NB4 (cell line): Measurements from ENCODE around the gene ARFGEF3.

ENCODE experiments used
- DNase-seq: peaks from one replicate; pipeline ENCODE4 v3.0.0; 2010; ENCODE audit warnings: low read depth
- H3K4me3 ChIP-seq: one replicate; pipeline ENCODE4 v1.5.1; 2011; ENCODE audit warnings: mild to moderate bottlenecking, low read depth, low read length, moderate library complexity
- MYC ChIP-seq: IDR thresholded peaks from 2 replicates; pipeline ENCODE4 v1.6.1; 2011; ENCODE audit warnings: low read depth, low read length
- POLR2A ChIP-seq: IDR thresholded peaks from 2 replicates; pipeline ENCODE4 v1.6.1; 2011; ENCODE audit warnings: mild to moderate bottlenecking; ENCODE audit not compliant: insufficient read length; ENCODE audit errors: extremely low read depth
- TF ChIP-seq, protein P1 (sequence below): IDR thresholded peaks from 2 replicates; pipeline ENCODE4 v1.6.1; 2011; ENCODE audit warnings: low read depth, low read length
- TF ChIP-seq, protein P2 (sequence below): IDR thresholded peaks from one replicate; pipeline ENCODE4 v1.5.1; 2012; ENCODE audit warnings: low read depth, low read length

The ARFGEF3 gene

DNA sequence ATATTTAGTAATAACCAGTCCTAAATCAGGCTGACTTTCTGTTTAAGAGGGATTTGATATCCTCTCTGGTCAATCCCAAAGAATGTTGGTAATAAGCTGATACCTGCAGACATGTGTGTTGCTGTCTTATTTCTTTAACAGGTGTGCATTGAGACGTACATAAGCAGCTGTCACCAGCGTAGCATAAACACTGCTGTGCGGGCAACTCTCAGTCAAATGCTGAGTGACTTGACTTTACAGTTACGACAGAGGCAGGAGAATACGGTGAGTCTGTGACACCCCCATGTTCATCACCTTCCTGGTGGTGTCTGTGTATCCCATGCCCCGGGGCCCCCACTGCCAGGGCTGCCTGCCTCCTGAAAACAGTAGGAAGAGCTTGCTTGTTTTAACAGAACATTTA lies 76.6 kb downstream of the ARFGEF3 start:
- H3K4me3 ChIP-seq: no peak overlapping the region
- DNase-seq: no peak
- TF ChIP-seq MYC (no peak), POLR2A (no peak)
- TF ChIP-seq, protein P1, sequence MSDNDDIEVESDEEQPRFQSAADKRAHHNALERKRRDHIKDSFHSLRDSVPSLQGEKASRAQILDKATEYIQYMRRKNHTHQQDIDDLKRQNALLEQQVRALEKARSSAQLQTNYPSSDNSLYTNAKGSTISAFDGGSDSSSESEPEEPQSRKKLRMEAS: no peak

DNA sequence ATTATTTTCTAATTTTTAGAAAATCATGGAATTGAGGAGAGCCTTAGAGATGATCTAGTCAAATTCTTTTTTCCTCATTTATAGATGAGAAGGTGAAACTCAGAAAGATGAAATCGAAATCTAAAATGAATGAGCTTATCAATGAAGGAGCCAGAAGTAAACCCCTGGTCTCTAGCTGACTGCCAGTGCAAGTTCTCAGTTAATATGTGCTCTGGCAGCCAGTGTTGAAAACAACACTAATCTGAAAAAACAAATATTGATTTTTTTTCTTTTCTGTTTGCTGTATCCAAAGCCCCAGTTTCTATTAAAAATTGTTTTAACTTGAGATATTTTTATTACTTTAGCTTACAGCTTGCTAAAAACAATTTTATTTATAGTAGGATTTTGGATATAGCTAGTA lies 78.0 kb downstream of the ARFGEF3 start:
- no peak for DNase-seq
- no peak overlapping the region for H3K4me3 ChIP-seq
- TF ChIP-seq, protein P2, sequence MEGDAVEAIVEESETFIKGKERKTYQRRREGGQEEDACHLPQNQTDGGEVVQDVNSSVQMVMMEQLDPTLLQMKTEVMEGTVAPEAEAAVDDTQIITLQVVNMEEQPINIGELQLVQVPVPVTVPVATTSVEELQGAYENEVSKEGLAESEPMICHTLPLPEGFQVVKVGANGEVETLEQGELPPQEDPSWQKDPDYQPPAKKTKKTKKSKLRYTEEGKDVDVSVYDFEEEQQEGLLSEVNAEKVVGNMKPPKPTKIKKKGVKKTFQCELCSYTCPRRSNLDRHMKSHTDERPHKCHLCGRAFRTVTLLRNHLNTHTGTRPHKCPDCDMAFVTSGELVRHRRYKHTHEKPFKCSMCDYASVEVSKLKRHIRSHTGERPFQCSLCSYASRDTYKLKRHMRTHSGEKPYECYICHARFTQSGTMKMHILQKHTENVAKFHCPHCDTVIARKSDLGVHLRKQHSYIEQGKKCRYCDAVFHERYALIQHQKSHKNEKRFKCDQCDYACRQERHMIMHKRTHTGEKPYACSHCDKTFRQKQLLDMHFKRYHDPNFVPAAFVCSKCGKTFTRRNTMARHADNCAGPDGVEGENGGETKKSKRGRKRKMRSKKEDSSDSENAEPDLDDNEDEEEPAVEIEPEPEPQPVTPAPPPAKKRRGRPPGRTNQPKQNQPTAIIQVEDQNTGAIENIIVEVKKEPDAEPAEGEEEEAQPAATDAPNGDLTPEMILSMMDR: no peak
- TF ChIP-seq, protein P1: no peak
- TF ChIP-seq POLR2A: no peak
- TF ChIP-seq MYC: no peak

DNA sequence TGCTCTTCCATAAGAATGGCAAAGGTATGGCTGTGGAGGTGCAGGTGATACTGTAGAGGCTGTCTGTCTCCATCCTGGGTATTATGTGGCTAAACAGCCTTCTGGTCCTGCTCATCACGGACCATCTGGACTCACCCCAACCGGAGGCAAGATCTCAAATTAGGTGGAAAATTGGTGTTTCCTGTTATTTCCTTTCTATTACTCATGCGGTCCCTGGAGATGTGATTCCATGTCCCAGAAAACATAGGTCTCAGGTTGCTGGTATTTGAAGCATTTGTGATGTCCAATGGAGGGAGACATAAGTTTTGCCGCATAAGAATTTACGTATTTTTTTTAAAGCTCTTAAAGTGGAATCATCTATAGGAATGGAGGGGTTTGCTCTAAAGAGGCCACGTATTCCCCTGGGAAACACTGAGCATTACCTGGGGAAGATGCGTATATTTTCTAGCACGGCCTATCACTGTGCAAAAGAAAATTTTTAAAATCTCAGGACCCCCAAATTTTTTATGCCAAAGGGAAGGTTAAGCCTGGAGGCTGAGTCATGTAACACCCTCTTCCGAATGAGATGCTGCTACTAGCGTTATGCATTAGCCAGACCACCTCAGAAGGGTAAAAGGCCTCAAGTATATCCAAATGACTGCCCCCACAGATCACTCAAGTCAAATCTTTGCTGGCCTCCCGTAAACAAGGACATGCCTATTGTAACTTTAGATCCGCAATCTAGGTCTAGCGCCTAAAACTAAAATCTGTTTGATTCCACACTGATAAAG lies 78.9 kb downstream of the ARFGEF3 start:
- no peak overlapping the region for H3K4me3 ChIP-seq
- DNase-seq: no peak
- TF ChIP-seq MYC: no peak
- TF ChIP-seq, protein P1: no peak
- no peak for TF ChIP-seq POLR2A
- TF ChIP-seq, protein P2: no peak

DNA sequence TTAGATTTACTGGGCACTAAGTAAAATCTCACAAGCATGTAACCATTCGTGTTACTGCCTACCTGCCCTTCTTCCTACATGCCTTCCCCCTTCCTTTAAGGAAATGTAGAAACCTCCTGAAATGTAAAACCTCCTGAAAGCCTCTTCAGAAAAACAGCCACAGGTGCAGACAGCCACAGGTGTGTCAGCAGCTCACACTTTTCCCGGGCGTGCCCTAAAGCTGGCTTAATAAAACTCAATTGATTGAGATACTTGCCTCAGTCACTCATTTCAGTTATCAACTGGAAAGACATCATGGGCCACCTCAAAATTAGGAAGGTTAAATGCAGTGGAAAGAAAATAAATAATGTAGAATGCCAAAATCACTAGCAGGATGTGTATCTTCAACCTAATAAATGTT lies 79.6 kb downstream of the ARFGEF3 start:
- DNase-seq: no peak
- no peak overlapping the region for H3K4me3 ChIP-seq
- TF ChIP-seq, protein P1: no peak
- TF ChIP-seq POLR2A (no peak), MYC (no peak)
- TF ChIP-seq, protein P2: no peak

DNA sequence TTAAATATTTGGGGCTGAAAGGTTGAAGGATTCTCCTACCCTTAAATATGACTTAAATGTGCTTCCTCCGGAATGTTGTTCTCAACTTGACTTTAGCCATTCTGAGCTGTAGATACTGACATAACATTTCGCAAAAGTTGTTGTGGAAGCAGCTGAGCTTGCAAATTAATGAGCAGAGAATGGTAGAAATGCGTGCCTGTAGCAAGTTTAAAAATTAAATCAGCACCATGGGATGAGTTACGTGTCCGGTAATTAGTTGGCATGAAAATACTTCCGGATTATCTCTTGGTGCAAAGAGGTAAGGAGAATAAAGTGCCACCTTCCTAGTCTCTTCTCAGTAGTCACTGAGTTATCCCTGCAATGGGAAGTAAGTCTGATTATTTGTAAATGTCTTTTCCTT lies 80.2 kb downstream of the ARFGEF3 start:
- no peak for TF ChIP-seq MYC
- H3K4me3 ChIP-seq: no peak overlapping the region
- no peak for DNase-seq

DNA sequence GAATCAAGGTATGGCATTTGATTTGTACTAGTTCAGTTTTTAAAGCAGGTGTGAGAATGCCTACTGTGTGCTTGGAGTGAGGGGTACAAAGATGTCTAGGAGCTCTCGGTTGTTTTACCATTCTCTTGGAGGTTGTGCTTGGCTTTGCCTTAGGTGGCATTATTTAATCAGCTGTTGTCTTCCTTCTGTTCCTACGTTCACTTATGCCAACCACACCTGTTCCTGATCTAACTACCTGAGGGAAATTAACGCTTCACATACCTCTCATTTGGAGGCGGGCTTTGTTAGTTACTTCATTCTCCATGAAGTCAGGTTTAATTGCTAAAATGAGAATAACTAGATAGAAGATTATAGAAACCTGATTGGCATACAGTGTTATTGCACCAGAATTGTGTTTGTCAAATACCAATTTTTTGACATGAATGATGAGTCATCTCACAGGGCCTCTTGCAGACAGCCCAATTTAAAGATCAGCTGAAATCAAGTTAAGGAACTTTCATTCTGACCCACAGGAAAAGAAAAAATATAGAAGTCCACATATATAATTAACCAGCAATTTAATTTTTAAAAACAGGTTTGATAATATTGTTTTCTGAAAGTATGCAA lies 81.4 kb downstream of the ARFGEF3 start:
- no peak for TF ChIP-seq MYC
- TF ChIP-seq, protein P2: no peak
- TF ChIP-seq POLR2A: no peak
- TF ChIP-seq, protein P1: no peak
- DNase-seq: no peak
- no peak overlapping the region for H3K4me3 ChIP-seq
